GM12878 (cell line): ENCODE data around the gene AKAP17A.

Experiments
- CTCF ChIP-seq, 3 experiments: IDR thresholded peaks in 2 of 3; conservative IDR thresholded peaks in 1 of 3; 2 replicates each; pipeline ENCODE4 v1.5.1; 2011; ENCODE audit warnings: low read depth in 3 of 3, low read length in 3 of 3, mild to moderate bottlenecking in 3 of 3, control low read depth in 2 of 3, moderate library complexity in 2 of 3, inconsistent platforms in 1 of 3, mixed read lengths in 1 of 3; ENCODE audit not compliant: control insufficient read depth in 2 of 3, insufficient read depth in 1 of 3; ENCODE audit errors: extremely low read depth in 1 of 3
- CUX1 ChIP-seq: IDR thresholded peaks from 2 replicates; pipeline ENCODE4 v1.6.1; 2012; ENCODE audit warnings: improper control_type of control experiment, low read depth, low read length; ENCODE audit not compliant: insufficient replicate concordance
- EP300 ChIP-seq, 2 experiments: fragments of 150-350 bp in 1 of 2; IDR thresholded peaks; 2 replicates each; pipeline ENCODE4 v1.6.1; 2011 to 2012; ENCODE audit warnings: low read depth in 2 of 2, low read length in 2 of 2, borderline replicate concordance in 1 of 2, improper control_type of control experiment in 1 of 2, inconsistent platforms in 1 of 2; ENCODE audit not compliant: control insufficient read depth in 1 of 2
- EZH2 ChIP-seq: IDR thresholded peaks from 2 replicates; pipeline ENCODE4 v1.6.1; 2012; ENCODE audit warnings: low read depth, mild to moderate bottlenecking, control low read depth, inconsistent platforms, low read length, borderline replicate concordance; ENCODE audit not compliant: control insufficient read depth
- FOXM1 ChIP-seq: IDR thresholded peaks from 2 replicates; pipeline ENCODE4 v1.6.1; 2012; ENCODE audit warnings: low read depth, mild to moderate bottlenecking, inconsistent platforms, low read length, moderate library complexity
- HDAC6 ChIP-seq: fragments of 200-600 bp; sonication (generic); IDR thresholded peaks from one replicate; pipeline ENCODE4 v1.8.0; 2017; ENCODE audit warnings: antibody characterized with exemption; ENCODE audit not compliant: unreplicated experiment
- MXI1 ChIP-seq: fragments of 150-350 bp; IDR thresholded peaks from 2 replicates; pipeline ENCODE4 v1.6.1; 2011; ENCODE audit warnings: low read depth, mild to moderate bottlenecking, inconsistent platforms, low read length, improper control_type of control experiment
- REST ChIP-seq: IDR thresholded peaks from 2 replicates; pipeline ENCODE4 v1.6.1; 2012; ENCODE audit warnings: mild to moderate bottlenecking, low read depth, low read length
- TAF1 ChIP-seq: IDR thresholded peaks from 2 replicates; pipeline ENCODE4 v1.6.1; 2011; ENCODE audit warnings: mild to moderate bottlenecking, low read depth, low read length, borderline replicate concordance
- TF ChIP-seq, protein P1 (sequence below): fragments of 450-650 bp; IDR thresholded peaks from 2 replicates; pipeline ENCODE4 v1.6.1; 2017; ENCODE audit warnings: antibody characterized with exemption, mild to moderate bottlenecking, moderate library complexity
- TF ChIP-seq, protein P2 (sequence below): IDR thresholded peaks from 2 replicates; pipeline ENCODE4 v1.6.1; 2011; ENCODE audit warnings: borderline replicate concordance, low read depth, mild to moderate bottlenecking, moderate library complexity, low read length; ENCODE audit not compliant: insufficient read depth, poor library complexity, severe bottlenecking
- TF ChIP-seq, protein P3 (sequence below): IDR thresholded peaks from 2 replicates; pipeline ENCODE4 v1.6.1; 2011; ENCODE audit warnings: borderline replicate concordance, low read depth, mild to moderate bottlenecking, moderate library complexity, mixed read lengths, low read length; ENCODE audit not compliant: insufficient read depth; ENCODE audit errors: extremely low read length

DNA sequence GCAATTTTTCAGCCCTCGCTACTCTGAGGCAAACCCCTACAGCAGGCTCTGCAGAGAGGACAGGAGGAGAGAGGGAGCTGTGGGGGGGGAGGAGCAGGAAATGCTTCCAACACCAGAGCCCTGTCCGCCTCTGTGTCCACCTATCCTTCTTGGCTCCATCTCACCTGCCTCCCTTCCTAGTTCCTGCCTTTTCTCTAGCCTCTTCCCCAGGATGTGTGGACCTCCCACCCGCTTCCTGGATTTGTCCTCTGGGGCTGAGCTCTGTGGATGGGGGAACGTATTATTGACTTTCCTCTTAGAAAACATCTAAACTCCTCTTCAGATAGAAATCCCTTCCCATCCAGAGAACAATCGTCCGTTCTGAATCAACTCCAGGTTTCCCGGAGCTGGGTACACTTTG lies 37.8 kb downstream of the AKAP17A start:
- TF ChIP-seq EZH2 (no peak), REST (no peak), MXI1 (no peak), FOXM1 (no peak), CTCF (IDR thresholded peaks at IDR 0.05 in 2 of 3, conservative IDR thresholded peaks at IDR 0.05 in 1 of 3; ENCODE audit: control insufficient read depth in 2 of 3, extremely low read depth in 1 of 3, insufficient read depth in 1 of 3, low read depth in 3 of 3, low read length in 3 of 3) (no peak), EP300 (IDR thresholded peaks at IDR 0.05; ENCODE audit: borderline replicate concordance in 1 of 2, control insufficient read depth in 1 of 2, low read depth in 2 of 2, low read length in 2 of 2) (no peak), TAF1 (no peak), HDAC6 (no peak), CUX1 (no peak)
- TF ChIP-seq, protein P1, sequence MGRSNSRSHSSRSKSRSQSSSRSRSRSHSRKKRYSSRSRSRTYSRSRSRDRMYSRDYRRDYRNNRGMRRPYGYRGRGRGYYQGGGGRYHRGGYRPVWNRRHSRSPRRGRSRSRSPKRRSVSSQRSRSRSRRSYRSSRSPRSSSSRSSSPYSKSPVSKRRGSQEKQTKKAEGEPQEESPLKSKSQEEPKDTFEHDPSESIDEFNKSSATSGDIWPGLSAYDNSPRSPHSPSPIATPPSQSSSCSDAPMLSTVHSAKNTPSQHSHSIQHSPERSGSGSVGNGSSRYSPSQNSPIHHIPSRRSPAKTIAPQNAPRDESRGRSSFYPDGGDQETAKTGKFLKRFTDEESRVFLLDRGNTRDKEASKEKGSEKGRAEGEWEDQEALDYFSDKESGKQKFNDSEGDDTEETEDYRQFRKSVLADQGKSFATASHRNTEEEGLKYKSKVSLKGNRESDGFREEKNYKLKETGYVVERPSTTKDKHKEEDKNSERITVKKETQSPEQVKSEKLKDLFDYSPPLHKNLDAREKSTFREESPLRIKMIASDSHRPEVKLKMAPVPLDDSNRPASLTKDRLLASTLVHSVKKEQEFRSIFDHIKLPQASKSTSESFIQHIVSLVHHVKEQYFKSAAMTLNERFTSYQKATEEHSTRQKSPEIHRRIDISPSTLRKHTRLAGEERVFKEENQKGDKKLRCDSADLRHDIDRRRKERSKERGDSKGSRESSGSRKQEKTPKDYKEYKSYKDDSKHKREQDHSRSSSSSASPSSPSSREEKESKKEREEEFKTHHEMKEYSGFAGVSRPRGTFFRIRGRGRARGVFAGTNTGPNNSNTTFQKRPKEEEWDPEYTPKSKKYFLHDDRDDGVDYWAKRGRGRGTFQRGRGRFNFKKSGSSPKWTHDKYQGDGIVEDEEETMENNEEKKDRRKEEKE = no peak
- TF ChIP-seq, protein P2, sequence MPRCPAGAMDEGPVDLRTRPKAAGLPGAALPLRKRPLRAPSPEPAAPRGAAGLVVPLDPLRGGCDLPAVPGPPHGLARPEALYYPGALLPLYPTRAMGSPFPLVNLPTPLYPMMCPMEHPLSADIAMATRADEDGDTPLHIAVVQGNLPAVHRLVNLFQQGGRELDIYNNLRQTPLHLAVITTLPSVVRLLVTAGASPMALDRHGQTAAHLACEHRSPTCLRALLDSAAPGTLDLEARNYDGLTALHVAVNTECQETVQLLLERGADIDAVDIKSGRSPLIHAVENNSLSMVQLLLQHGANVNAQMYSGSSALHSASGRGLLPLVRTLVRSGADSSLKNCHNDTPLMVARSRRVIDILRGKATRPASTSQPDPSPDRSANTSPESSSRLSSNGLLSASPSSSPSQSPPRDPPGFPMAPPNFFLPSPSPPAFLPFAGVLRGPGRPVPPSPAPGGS = no peak
- TF ChIP-seq, protein P3, sequence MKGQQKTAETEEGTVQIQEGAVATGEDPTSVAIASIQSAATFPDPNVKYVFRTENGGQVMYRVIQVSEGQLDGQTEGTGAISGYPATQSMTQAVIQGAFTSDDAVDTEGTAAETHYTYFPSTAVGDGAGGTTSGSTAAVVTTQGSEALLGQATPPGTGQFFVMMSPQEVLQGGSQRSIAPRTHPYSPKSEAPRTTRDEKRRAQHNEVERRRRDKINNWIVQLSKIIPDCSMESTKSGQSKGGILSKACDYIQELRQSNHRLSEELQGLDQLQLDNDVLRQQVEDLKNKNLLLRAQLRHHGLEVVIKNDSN = no peak
